NAMALWA (cell line): ENCODE measurements around the gene LPAR5.

Source experiments
- DNase-seq: peaks from one replicate; pipeline ENCODE4 v3.0.0-alpha.2; 2015; ENCODE audit warnings: low spot score

LPAR5 gene

DNA sequence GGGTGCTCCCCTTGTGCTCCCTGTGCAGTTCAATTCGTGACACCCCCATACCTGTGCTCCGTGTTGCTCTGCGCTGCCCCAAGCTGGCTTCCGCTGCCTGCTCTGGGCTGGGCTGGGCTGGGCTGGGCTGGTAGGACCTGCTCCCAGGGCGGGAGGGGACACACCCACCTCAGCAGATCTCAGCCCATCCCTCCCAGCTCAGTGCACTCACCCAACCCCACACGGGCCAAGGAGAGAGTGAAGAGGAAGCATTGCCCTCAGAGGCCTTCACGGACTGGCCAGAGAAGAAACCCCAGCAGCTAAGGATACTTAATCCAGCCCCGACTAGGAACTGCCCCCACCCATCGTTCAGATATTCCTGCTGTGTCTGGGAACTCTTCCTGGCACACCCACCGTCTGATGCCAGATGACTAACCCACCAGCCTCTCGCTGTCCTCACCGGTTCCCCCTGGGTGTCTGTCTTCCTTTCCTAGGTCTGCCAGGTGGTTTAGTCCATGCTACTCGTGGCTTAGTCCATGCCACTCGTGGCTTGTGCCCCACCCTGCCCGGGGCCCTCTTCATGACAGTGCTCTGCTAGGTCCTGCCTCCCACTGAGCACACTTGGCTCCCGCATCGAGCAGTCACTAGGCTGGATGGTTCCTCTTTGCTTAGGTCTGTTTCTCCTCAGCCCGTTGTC lies at the start of gene LPAR5:
LPAR5 (minus strand) TSS at position 104 of the 676 bp plus-strand sequence. CDS start 14,711 bp downstream, outside the sequence.
- peak; percentile 50 for DNase-seq

DNA sequence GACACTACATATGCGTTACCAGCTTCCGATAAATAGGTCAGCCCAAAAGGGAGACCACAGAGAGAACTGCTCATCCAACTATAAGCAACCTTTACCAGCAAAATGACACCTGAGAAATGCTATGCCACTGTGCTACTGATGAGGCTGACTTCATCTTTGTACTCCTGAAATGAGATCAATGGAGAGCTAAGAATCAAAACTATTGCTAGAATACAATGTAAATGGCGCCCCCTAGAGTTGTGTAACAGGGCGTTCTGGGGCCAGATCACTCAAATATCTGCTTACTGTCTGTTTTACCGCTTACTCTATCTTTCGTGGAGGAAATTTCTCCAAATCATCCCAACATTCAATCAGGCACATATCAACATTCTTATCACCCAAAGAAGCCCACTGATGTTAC lies 48.9 kb upstream of the LPAR5 start:
- DNase-seq, result peak; percentile 74

DNA sequence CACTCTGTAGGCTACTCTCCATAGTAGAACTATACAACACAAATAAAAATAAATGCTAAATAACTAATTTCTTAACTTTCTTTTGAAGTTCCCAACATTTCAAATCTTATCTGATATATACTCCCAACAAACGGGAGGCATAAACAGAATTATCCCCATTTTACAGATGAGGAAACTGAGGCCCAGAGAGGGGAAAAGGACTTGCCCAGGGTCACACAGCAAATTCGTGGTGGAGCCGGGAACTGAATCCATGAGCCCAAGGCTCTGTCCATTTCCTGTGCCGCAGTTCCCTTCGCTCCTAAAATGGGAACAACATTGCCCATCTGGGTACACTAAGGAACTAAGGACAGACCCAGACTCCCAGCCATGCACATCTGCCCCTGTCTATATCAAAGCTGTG lies 41.2 kb upstream of the LPAR5 start:
- no peak for DNase-seq

DNA sequence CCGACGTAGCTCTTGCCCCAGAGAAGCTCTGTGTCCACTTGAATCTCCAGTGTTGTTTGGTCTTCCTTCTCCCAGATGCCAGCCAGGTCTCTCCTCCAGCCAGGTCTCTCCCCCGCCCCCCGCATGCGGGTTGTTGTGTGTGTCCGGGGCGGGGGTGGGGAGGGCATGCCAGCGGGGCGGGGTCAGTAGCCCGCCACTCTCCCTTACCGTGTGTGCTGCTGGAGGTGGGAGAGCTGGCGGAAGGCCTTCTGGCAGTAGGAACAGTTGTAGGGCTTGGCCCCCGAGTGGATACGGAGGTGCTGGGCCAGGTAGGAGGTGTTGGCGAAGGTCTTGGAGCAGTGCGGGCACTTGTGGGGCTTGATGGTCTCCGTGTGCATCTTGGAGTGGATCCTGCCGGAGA lies 36.4 kb upstream of the LPAR5 start:
- DNase-seq, result no peak

DNA sequence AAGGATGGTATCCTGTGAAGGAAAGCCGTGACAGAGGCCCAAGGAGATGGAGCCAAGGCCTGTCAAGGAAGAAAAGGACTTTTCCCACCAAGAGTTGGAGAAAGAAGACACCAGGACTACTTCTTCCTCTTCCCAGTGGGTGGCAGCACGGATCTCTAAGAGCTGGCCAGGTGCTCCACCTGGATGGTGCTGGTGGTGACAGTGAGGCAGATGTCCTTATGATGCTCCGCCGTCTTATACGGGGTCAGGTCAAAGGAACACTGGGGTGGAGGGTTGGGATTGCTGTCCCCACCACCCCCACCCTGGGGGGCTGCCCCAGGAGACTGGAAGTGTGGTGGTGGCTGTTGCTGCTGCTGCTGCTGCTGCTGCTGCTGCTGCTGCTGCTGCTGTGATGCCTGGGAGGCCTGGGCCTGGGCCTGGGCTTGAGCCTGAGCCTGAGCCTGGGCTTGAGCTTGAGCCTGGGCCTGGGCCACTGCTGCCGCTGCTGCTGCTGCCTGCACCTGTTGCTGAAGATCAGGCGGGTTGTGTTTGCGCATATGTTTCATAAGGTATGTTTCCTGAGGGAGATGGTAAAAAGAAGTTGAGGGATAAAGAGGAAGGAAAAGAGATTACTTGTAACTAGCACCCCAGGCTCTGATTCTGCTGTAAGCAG lies 31.9 kb upstream of the LPAR5 start:
- no peak for DNase-seq

DNA sequence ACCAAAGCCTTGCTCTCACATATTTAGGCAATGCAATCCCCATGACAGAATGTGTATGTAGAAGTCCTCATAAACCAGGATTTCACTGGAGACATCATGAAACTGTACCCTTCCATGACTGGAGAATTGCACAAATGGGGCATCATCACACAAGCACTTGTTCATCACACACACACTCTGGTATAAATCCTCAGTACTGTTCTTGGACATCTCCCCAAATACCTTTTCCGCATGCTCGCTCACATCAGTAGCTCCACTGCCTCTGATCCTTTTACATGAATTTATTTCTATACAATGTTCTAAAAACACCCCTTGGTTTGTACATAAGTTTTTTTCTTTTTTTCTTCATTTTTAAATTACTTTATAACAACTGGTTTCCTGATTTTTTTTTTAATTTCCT lies 30.5 kb upstream of the LPAR5 start:
- no peak for DNase-seq

DNA sequence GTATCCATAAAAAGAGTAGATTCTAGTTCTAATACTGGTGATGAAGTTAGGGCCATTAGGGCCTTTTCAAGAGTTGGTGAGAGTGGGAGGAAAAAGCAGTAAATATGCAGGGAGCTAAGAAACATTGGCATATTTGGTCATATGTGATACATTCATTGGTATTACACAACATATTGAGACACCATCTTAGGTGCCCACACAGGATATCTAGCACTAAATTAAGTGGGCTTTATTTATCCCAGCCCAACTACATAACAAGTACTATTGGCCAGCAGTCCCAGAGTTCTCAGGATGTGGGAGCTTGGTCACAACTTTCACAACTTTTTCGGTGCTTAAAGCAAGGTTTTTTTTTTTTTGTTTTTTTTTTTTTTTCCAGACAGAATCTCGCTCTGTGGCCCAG lies 29.1 kb upstream of the LPAR5 start:
- no peak for DNase-seq

DNA sequence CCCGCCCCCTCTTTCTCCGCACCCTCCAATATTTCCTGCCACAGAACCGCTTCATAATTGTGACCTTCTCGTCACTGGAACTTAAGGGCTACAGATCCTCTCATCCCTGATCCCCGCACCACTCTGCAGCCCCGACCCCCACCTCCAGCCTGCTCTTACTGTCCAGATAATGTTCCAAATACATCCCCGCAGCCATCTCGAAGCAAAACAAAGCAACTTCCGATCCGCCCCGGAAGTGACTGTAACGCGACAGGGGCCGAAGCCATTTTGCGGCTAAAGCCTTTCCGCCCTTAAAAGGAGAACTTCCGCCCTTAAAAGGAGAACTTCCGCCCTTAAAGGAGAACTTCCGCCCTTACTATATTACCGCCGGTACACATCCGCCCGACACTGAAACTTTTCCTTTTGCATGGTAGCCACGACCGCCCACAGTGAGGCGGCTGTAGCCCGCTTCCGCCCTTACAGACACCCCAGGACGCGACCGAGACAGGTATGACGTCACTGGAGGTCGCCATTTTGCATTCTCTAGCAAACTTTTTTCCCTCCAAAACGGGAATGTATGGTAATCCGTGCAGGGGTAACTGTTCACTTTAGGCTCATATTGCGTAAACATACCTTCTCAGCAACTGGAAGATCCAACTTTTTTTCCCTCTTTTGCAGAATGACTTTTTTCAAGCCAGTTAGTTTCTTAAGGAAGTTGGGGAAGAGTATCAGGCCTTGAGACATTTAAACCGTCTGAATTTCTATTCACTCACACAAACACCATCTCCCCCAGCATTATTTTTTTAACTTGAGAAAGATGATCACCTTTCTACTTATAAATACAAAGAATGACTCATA lies 27.4 kb upstream of the LPAR5 start, which contains the start of gene ING4:
ING4 (minus strand) TSS at position 214 of the 837 bp plus-strand sequence; CDS start at position 196, 18 bp downstream.
- DNase-seq, result peak; percentile 100

DNA sequence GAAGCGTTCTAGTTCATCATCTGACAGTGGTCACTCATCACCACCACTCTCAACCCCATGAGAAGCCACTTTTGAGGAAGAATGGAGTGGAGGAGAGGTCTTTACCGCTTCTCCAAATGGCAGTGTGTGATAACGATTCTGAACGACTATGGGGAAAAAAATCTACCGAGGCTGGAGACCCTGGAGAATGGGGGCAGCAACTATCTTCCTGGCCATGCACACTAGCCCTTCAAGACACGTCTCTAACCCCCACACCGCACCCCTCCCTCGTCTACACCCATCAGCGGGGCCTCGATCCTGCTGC lies 26.8 kb upstream of the LPAR5 start:
- DNase-seq, result no peak

DNA sequence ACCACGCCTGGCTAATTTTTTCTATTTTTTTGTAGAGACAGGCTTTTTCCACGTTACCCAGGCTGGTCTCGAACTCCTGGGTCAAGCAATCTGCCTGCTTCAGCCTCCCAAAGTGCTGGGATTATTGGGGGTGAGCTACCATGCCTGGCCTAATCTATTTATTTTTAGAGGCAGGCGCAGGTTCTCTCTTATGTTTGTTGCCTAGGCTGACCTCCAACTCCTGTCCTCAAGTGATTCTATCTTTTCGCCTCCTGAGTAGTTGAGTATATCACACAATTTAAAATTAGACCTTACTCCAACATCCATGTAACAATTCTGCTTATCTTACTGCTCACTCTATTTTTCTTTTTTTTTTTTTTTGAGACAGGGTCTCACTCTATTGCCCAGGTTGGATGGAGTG lies 18.2 kb upstream of the LPAR5 start:
- DNase-seq, result no peak

DNA sequence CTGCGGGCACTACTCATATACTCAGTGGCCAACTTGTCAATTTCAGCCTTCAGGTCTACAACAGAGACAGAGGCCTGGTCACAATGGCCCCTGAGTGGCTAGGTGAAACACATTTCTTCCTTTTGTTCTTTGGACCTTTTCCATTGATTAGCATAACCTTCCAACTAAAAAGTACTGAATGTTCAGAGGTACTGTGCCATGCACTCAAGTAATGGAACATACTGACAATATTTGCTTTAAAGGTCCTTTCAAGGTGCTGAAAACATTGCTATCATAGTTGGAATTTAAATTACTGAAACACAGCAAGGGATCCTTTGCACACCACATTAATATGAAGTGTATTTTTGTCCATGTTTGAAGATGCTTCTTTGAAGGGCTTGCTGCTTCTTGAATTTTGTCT lies 17.6 kb upstream of the LPAR5 start:
- no peak for DNase-seq

DNA sequence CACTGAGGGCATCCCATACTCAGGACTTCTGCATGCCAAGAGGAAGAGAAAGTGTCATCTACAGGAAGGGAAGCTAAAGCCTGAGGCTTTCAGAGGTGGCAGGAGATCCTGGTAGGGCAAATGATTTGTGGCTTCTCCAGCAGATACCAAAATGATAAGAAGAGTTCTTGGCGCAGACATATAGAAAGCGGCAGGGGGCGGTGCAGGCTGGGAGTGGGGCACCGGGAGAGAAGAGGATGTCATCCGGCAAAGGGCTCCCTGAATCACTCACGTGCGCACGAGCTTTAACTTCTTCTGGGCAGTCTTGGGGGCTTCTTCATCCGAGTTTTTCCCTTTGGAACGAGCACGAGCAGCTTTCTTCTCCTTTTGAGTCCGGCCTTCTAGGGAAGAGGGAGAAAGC lies 16.6 kb upstream of the LPAR5 start:
- no peak for DNase-seq

DNA sequence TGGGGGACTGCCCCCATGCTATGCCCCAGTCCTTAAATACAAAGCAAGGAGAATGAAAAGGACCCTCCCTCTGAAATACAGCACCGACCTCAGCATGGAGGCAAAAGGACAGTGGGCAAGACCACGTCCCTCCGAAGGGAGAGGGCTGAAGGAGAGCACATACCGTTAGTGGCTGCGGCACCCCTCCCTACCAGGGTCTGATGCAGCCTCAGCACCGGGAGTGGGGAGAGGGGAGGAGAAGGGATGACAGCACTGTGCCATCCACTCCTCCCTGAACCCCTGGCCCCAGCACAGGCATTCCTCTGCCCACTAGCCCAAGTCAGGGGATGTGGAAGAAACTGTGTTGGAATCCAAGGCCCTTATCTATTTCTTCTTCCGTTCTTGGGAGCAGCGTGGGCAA lies 15.1 kb upstream of the LPAR5 start:
- DNase-seq, result no peak

DNA sequence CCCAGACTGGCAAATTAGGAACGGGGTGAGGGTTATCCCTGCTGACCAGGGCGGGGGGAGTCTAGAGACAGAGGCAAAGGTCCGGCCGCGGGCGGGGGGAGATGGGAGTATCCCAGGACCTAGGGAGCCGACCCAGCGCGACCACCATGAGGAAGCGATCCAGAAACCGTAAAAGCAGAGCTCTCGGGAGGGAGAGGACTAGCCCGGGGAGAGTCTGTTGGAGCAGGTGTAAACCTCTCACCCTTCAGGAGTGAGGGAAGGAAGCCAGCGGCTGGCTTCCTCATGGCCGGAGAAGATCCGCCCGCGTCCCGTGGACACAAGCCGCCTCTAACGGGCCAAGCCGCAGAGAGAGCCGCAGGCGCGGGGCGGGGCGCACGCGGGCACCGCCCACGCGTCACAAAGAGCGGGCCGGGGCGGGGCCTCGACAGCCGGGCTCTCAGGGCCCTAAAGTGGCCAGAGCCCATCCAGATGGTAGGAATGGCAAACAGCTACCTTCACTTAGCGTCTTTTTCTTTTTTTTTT lies 11.4 kb upstream of the LPAR5 start, which contains the start of gene ACRBP:
ACRBP (minus strand) TSS at position 350 of the 522 bp plus-strand sequence; CDS start at position 284, 66 bp downstream.
- DNase-seq, result no peak

DNA sequence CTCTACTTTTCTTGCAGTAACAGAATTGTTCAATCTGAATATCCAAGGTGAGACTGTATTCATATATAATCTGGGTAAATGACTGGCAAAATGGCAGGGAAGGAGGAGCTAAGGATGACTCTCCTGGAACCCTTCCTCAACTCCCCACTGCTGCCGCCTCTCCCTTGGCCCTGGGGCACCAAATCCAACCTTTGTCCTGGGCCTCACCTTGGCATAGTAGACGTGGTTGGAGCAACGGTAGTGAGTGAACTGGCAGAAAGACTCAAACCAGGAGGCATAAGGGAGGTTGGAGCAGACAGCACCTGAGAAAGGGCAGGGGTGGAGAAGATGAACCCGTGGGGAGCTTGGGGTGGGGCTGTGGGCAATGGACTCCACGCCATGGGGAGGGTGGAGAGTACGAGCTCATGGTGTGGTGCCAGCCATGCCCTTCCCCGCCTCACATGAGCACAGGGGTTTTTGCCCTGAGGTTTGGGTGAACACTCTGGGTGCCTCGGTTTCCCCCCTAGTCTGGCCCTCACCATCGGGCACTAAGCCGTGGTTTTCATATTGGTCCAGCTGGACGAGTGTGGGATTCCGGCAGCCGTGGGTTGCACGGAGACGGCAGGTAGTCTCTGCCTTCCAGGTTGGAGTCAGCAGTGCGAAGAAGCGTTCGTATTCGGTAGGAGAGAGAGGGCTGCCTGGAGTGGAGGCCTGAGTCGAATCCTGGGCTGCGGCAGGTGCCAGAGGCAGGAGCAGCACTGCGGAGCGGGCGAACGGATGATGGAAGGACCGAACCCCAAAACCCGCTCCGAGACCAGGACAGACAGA lies 10.7 kb upstream of the LPAR5 start:
- DNase-seq, result no peak

DNA sequence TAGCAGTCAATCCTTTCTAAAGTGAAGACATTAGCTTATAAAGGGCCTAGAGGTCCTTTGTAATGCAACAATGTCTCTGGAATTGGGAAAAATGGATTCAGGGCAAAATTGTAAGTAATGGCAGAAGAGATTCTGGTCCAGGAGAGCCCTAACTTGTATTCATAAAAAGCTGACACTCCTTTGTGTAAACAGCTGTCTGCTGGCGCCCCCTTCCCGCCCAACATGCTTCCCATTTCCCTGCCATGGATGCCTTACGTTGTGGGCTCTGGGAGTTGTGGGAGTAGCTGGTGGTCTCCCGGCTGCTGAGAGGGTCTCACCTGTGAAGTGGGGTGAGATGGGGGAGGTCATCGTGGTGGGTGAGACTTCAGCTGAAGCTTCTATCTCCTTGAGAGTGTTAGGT lies 9.1 kb upstream of the LPAR5 start:
- DNase-seq, result no peak

DNA sequence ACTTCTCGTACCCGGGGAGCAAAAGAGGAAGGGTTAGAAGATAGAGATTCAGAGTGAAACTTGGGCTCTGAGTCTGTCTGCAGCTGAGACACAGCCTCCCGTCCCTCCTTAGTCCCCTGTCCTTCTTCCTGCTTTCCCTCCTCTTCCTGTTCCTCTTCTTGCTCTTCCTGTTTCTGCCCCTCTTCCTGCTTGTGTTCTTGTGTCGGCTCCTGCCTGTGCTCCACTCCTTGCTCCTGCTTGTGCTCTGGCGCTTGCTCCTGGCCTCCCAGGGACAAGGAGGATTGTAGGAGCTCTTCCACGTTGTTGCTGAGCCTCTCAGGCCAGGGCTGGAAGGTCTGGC lies 8.5 kb upstream of the LPAR5 start:
- no peak for DNase-seq

DNA sequence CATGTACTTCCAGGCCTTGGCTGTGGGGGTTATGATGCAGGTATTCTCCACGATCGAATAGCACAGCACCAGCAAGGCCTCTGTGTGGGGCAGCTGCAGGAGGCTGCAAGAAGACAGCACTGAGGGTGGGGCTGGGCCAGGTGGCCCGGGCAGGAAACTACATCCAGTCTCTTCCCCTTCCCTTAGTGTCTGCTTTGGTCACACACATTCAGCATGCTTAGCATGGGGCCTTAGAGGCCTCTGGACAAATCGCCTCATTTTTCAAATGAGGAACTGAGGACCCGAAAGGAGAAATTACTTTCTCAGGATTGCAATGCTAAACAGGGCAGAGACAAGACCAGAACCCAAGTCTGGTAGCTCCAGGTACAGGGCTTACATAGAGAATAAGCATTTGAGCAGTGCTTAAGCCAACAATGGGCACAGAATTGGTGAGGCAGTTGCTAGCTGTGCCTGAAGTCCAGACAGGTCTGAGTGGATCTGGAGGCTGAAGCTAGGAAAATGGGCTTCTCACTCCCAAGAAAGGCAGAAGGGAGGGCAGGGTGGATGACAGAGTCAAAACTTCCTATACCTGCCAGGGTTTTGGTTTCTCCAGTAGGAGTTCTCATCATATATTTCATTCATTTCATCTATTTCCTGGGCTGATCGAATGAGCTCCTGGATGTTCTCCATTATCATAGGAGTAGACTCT lies 8.0 kb upstream of the LPAR5 start:
- DNase-seq, result no peak

DNA sequence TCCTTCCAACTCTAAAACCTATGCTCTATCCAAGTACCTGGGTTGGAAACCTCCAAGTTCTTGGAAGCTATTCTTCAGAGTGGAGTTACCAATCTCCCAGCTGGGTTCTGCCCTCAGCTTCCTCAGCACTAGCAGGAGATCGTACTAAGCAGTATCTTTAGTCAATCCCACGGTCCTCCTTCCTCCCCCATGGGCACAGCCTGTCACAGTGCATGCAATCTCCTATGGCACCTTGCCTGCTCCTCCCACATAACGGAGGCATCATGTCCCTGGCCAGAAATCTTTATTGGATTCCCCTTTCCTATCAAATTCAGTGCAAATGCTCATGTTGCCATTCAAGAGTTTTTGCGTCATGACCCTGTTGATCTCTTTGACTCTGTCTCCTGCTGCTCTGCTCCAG lies 5.4 kb upstream of the LPAR5 start:
- DNase-seq, result no peak

DNA sequence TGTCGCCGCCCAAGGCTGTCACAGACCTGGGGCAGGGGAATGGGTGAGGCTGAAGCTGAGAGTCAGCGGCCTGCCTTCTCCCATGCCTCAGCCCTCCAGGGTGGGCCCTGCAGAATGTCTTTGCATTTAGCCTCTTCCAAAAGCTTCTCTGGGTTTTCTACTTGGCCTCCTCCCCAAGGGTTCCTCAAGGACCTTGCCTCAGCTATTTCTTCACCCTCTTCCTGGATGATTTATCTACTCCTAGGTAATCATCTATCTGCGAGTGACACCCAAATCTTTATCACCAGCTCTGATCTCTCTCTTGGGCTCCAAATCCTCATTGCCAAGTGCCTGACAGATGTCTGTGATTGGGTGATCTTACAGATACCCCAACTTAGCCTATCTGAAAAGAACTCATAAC lies 4.7 kb upstream of the LPAR5 start:
- no peak for DNase-seq

DNA sequence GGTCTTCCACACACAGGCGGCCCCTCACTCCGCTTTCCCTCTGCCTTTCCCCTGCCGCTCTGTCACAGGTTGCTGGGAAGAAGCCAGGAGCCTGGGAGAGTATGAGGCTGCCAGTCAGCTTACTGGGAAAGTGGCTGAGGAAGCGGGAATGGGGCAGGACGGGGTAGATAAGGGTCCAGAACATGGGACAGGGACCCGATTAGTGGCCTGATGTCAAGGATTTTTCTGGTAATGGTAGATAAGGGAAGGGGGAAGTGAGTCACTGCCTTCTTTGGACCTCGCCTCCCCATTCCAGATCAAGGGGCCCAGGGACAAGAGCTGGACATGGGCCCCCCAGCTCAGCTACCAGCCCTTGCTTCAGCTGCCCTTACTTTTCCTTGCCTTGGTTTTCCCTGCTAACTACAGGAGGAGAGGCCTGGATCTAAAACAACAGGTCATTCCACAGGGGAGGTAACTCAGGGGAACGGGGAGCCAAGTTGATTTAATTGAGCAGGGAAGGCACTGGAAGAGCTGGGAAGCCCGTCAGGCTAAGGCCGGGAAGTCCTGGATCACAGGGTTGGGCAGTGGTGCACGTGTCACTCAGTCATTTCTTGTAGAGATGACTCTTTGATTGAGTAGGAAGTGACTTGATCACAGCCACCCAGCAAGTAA lies 3.5 kb upstream of the LPAR5 start:
- no peak for DNase-seq
